ENCODE measurements around the gene AIF1L.
"Not testable (repeated sequence)": the region's sequence is repeated elsewhere in the genome, so short reads cannot be mapped to it uniquely, and the experiment has no call there.

AIF1L gene

DNA sequence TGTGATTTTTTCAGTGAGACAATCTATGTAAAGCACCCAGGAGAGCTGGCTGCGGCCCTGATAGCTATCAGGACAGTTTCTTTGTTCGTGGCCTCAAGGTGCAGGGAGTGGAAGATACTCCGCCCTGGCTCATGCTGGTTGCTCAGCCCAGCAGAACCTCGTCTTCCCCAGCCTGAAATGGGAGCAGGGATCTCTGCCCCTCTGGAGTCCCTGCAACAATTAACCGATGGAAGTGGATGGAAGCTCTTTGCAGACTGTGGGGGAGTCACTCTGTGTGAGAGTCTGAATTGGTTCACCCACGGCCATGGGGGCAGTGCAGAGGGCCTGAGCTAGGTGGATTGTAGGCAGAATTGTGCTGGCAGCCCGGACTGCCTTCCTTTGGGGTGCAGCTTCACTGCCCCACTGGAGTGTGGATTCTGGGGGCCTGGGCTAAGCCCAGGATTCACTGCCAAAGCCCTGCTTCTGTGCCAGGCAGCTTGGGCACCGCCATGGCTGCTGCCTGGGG, 2.8 kb downstream of the AIF1L start:
- DNase-seq (ENCODE audit: low read depth) = no peak

DNA sequence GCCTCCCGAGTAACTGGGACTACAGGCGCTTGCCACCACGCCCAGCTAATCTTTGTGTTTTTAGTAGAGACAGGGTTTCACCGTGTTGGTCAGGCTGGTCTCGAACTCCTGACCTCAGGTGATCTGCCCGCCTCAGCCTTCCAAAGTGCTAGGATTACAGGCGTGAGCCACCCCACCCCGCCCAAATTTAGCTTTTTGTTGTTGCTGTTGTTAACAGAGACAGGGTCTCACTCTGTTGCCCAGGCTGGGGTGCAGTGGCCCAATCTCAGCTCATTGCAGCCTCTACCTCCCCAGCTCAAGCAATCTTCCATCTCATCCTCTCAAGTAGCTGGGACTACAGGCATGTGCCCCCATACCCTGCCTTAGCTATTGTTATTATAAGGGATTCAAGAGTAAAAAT, 3.5 kb downstream of the AIF1L start:
- DNase-seq (ENCODE audit: low read depth) = not testable (repeated sequence)

DNA sequence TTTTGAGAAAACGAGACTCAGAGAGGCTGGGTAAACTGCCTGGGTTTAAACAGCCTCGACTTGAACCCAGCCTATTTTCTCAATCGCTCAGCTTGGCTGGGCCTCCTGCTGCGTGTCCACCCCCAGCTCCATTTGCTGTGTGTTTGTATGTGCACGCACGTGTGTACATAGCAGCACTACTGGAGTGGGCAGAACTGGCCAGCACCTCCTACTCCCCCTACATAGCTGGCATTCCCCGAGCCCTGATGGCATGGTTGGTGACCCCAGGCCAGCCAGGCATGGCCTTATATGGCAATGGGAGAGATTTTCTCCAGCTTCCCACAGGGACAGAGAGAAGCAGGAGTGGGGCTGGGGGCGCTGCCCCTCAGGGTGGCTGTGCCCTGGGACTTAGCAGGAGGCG, 4.1 kb downstream of the AIF1L start:
- DNase-seq (ENCODE audit: low read depth) = no peak

DNA sequence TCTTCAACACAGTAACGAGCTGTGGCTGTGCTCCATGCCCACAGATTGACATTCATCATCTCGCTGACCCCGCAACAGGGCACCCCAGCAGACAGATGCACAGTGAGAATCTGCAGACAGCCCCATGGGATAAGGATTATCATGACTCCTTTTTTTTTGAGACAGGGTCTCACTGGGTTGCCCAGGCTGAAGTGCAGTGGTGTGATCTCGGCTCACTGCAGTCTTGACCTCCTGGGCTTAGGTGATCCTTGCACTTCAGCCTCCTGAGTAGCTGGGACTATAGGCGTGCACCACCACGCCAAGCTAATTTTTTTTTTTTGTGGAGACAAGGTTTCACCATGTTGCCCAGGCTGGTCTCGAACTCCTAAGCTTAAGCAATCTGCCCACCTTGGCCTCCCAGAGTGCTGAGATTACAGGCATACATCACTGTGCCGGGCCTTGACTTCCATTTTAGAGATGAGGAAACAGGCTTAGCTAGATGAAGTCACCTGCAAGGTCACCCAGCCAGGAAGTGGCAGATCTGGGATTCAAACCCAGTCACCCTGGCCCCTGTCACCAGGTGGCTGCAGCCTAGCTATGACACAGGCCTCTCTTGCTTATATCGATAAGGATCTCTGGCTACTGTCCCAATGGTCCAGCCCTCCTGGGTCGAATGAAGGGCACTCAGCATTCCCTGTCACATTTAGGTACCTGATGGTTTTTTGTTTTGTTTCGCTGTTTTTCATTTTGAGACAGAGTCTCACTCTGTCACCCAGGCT, 5.1 kb downstream of the AIF1L start:
- DNase-seq (ENCODE audit: low read depth) = no peak

DNA sequence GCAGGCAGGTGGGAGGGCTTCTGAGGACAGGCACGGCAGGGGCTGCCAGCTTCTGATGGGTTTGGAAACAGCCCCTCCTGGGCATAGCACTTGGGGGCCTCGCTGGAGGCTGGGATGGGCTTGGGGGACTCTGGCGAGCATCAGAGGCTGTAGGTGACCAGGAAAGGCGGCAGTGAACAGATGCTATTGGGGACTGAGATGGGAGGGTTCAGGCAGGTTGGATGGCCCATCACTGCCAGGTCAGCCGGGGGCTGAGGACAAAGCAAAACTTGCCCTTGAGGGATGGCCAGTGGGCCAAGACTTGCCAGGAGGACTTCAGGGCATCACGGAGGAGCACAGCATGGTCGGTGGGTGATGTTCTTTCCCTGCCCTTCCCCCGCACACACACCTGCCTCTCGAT, 6.7 kb downstream of the AIF1L start:
- DNase-seq (ENCODE audit: low read depth) = no peak

DNA sequence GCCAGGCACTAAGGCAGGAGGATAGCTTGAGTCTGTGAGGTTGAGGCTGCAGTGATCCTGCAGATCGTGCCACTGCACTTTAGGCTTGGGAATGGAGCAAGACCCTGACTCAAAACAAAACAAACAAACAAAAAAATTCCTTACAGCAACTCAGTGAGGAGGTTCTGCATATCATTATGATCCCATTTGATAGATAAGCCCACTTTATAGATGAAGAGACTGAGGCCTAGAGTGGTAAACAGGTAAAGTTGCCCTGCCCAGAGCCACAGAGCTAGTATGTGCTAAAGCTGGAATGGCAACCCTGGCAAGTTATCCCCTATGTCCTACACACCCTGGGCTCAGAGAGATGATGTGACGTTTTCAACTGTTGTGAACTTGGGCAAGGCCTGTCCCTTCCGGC, 7.2 kb downstream of the AIF1L start:
- DNase-seq (ENCODE audit: low read depth) = no peak

DNA sequence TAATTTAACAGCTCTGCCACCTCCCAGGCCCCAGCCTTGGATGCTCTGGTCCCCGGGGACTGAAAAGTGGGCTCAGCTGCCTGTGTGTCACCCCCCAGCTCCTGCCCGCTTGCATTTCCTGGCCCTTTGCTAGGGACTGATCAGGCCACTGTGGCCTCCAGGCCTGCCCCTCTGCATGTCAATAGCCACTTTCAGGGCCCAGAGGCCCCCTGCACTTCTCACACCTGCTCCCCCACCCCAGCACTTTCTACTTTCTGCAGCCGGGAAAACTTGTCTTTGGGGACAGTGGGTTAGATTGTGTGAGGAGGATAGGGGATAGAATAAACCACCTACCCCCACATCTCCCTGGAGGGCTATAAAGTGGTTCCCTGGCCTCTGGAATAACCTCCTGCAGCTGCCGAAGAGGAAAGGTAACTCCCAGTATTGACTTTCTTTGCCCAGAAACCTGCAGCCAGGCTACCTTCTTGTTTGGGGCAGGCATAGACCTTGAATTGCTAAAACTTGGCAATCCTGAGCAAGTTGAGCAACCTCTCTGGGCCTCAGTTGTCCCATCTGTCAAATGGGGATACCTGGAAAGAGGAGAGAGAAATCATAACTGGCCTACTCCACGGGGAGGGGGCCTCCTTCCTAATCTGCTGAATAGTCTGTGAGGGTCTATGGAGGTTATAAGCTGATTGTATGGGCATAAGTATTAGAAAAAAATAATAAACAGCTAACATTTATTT, 7.8 kb downstream of the AIF1L start:
- DNase-seq (ENCODE audit: low read depth) = no peak

DNA sequence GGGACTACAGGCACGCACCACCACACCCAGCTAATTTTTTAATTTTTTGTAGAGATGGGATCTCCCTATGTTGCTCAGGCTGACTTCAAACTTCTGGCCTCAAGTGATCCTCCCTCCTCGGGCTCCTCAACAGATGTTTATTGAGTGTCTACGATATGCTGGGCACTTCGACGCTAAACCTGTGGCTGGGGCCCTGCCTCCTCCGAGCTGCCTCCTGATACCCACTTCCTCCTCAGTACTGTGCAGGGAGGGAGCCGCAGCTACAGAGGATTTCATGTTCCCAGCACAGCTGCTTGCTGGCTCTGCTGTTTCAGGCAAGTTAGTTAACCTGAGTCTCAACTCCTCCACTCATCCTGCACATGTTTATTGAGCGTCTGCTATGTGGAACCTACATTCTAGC, 9.6 kb downstream of the AIF1L start:
- no peak for DNase-seq (ENCODE audit: low read depth)

DNA sequence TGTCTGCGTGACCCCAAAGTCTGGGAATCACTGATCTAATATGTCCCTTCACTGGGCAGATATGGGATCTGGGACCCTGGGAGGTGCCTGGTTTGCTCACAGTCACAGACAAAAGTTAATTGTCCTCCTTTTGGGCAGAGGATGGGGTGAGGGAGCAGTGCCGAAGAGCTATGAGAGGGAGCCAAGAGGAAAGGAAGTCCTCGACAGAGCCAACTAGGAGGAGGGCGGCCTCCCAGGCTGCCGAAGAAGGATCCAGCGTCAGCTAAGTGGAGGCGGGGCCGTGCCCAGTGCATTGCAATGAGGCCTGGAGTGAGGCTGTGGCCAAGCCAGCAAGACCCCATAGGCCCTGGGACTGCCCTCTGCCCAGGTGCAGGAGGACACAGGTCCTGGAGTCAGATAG, 11.4 kb downstream of the AIF1L start:
- no peak for DNase-seq (ENCODE audit: low read depth)

DNA sequence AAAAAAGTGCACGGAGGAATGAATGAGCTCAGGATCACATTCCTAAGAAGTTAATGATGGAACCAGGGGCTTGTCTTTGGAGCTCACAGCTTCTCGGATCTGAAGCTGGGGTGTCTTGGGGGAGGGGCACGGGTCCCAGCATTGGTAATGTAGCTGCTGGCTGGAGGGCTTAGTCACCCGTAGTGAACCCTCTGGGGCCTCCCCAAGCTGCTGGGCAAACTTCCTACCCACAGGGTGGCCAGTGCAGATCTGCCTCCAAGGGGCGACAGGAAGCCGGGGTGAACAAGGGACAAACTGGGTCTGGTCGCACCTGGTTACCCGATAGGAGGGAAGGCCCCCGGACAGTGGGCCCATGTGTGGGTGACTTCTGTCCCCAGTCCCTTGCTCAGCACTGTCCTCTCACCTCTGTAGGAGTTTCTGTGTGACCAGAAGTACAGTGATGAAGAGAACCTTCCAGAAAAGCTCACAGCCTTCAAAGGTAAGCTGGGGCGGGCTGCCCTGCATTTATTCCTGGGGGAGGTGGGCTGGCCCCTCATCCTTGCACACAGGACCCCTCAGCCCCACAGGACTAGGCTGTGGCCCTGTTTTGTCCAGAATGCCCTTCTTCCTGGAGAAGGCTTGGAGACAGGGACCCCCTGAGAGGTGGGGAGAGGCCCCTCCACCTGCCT, 15.0 kb downstream of the AIF1L start:
- no peak for DNase-seq (ENCODE audit: low read depth)

DNA sequence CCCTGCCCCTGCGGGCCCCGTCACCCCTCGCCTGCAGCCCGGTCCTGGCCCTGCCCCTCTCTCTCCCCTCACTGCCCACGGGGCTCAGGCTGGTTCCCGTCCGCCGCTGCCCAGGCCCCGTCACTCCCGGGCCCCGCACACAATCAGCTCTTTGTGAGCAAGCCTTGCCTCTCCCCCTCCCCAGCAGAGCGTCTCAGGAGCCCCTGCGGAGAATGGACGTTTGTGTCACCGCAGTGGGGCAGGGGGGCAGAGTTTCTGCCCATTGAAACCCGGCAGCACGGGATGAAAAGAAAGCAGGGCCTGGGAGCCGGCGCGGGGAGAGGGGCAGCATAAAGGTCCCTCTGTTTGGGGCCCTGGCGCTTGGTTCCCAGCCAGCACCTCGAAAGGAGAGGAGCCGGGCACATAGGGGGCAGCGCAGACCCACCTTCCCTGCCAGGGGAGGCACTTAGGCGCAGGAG, 15.6 kb downstream of the AIF1L start:
- no peak for DNase-seq (ENCODE audit: low read depth)

DNA sequence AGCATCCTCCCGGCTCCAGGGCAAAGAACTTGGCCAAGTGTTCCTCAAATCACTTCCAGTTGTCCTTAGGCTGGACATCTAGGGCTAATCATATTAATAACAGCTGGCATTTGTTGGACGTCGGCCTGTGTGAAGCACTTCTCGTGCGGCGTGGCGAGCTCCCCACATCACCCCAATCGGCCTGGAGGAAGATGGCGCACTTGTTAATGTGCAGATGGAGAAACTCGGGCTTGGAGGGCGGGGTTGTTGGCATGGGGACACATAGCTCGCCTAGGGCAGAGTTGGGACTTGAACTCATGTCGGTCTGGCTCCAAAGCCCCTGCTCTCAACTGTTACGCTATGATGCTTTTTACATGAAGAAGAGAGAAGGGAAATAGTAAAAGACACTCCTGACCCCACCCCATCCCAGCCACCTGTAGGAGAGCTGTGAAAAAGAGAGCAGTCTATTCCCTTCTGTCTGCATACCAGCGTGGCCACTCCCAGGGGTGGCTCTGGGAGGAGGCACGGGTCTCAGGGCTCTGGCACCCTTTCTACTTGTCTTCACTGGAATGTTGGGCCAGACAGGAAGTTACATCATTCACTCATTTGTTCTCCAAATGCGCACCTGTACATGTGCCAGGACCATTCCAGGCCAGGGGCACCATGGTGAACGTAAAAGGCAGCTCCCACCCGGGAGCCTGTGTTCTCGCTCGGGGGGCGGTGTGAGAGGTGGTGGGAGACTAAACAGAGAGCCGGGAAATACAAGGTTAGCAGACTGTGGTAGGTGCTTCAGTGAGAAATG, 16.2 kb downstream of the AIF1L start:
- no peak for DNase-seq (ENCODE audit: low read depth)

DNA sequence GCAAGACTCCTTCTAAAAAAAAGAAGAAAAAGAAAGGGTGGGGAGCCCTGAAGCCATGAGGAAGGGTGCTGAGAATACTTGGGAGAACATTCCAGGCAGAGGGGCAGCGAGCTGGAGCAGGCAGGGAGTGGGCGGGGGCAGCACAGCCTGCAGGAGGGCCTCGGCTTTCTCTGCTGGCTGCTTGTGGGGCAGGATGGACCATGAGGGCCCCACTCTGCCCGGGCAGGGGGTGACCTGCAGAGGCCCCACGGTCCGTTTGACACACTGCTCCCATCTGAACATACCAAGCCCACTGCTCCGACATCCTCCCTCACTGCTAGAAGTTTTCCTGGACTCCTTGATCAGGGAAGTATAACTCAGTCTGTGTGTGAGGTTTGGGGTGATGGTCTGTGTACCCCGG, 17.3 kb downstream of the AIF1L start:
- DNase-seq (ENCODE audit: low read depth) = no peak

DNA sequence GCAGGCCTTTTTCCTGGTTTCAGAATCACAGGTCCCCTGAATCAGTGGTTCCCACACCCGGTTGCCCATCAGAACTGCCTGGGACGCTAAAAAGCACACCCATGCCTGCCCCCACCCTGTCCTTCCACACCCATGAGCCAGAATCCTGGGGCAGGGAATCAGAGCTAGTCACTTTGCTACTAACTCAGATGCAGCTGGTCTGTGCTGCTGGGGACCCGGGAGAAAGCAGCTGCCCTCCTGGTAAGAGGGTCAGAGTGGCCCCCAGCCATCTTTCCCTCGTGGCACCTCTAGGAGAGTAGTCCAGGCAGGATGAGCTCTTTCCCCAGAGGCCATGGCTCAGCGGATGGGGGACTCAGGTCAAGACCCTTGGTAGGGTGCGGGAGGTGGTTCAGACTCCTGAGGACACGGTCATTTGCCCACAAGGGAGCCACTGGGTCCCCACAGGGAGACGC, 17.8 kb downstream of the AIF1L start:
- DNase-seq (ENCODE audit: low read depth) = no peak

DNA sequence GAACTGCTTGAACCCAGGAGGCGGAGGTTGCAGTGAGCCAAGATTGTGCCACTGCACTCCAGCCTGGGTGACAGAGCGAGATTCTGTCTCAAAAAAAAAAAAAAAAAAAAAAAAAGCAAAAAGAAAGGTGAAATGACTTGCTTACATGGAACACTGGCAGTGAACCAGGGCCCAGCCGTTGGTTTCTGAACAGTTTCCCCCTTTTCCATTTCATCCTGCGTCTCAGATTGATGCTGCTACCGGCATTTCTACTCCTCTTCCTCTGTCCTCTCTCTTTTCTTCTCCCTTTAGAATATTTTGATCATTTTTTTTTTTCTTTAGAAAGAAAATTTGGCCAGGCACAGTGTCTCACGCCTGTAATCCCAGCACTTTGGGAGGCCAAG, 19.0 kb downstream of the AIF1L start:
- not testable (repeated sequence) for DNase-seq (ENCODE audit: low read depth)

DNA sequence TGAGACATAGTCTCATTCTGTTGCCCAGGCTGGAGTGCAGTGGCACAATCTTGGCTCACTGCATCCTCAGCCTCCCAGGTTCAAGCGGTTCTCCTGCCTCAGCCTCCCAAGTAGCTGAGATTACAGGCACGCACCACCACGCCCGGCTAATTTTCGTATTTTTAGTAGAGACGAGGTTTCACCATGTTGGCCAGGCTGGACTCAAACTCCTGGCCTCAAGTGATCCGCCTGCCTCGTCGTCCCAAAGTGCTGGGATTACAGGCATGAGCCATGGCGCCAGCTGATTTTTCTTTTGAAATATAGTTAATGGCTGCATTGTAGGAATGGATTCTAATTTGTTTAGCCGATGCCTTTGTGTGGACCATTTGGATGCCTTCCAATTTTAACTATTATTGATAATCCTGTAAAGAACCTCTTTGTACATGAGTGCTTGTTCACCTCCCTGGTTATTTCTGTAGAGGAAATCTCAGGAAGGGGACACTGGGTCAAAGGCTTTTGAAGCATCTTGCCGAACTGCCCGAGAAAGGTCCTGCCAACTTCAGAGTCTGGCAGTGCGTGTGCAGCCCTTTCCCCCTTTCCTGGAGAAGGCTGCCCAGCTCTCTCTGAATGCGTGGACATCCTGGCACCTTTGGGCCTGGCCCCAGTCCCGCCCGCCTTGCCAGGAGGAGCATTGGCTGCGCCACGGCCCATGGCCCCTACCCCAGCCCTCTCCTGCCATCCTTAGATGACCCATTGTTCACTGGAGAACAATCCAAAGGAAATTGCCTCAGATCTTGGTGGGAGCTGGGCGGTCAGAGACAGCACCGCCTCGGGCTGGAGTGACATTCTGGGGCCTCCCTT, 20.2 kb downstream of the AIF1L start:
- DNase-seq (ENCODE audit: low read depth) = no peak

DNA sequence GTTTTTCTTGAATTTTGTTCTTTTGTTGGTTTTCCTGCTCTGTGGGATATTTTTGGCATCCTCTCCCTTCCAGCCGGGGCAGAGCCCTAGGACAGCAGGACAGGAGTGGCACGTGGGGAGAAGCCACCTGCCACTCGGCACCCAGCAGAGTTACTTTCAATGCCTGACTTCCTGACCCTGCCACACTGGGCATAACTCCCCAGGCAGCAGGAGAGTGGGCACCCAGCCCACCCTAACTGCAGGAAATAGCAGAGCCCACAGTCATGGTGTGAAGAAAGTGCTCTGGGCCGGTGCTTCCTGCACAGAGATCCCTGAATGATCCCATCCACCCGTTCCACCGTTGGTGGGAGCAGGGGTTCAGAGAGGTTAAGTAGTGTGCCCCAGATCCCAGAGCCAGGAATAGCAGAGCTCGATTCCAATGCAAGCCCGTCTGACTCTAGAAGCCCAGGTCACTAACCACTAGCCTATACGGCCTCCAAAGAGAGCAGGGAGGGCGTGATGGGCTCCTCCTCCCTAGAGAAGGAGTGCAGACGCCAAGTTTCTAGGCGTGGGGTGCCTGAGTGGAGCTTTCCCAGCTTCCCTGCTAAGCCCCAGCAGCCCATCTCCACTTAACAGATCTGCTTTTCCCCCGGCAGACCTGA, 20.9 kb downstream of the AIF1L start:
- no peak for DNase-seq (ENCODE audit: low read depth)

DNA sequence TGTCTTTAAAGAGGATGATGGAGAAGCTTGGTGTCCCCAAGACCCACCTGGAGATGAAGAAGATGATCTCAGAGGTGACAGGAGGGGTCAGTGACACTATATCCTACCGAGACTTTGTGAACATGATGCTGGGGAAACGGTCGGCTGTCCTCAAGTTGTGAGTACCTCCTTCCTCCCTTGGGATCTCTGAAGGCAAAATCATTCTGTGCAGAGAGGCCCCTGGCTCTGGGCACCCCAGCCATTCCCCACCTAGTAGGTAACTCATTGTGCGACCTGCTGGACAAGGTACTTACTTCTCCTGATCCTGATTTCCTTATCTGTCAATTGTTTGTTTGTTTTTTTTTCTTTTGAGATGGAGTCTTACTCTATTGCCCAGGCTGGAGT, 21.4 kb downstream of the AIF1L start:
- no peak for DNase-seq (ENCODE audit: low read depth)

DNA sequence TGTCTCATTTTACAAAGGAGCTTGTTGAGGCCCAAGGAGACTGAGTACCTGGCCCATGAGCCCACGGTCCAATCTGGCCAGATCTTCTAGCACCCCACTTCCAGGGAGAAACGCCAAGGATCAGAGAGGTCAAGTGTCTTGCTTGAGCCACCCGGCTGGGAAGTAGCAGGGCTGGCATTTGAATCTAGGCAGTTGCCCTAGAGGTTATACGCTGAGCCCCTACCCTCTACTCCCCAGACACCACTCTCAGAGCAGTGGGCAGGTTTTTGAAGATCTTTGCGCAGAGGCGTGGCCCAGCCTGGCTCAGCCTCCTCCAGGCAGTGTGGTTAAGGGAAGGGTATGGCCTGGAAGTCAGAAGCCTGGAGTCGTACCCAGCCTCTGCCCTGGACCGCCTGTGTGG, 23.3 kb downstream of the AIF1L start:
- no peak for DNase-seq (ENCODE audit: low read depth)

DNA sequence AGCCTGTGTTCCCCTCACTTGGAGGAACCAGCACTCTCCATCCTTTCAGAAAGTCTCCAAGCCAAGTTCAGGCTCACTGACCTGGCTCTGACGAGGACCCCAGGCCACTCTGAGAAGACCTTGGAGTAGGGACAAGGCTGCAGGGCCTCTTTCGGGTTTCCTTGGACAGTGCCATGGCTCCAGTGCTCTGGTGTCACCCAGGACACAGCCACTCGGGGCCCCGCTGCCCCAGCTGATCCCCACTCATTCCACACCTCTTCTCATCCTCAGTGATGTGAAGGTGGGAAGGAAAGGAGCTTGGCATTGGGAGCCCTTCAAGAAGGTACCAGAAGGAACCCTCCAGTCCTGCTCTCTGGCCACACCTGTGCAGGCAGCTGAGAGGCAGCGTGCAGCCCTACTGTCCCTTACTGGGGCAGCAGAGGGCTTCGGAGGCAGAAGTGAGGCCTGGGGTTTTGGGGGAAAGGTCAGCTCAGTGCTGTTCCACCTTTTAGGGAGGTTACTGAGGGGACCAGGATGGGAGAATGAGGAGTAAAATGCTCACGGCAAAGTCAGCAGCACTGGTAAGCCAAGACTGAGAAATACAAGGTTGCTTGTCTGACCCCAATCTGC, 24.4 kb downstream of the AIF1L start:
- DNase-seq (ENCODE audit: low read depth) = no peak
